GM23248 (cell line): Measurements from ENCODE around the gene WHRN. TPM values are rescaled to one million over a fixed set of nuclear protein-coding genes. Genes with fewer than 3 reads are reported as not detected.
A peak's percentile ranks its signal among the peaks of the same experiment; 100 is the strongest.

ENCODE experiments used
- DNase-seq: peaks from one replicate; pipeline ENCODE4 v3.0.0-alpha.2; 2015
- H2AFZ ChIP-seq: fragments of 200-600 bp; sonication (generic); 2 replicates; pipeline ENCODE4 v1.6.1; 2016; ENCODE audit warnings: antibody characterized with exemption
- H3F3A ChIP-seq: fragments of 200-600 bp; sonication (generic); 2 replicates; pipeline ENCODE4 v1.6.1; 2016; ENCODE audit warnings: mild to moderate bottlenecking, antibody characterized with exemption, mixed run types; ENCODE audit not compliant: insufficient read depth
- H3K27ac ChIP-seq: fragments of 200-600 bp; sonication (generic); 2 replicates; pipeline ENCODE4 v1.5.1; 2016; ENCODE audit warnings: mild to moderate bottlenecking
- H3K27me3 ChIP-seq: fragments of 200-600 bp; sonication (generic); replicated peaks from 2 replicates; pipeline ENCODE4 v1.6.1; 2016; ENCODE audit warnings: mild to moderate bottlenecking; ENCODE audit not compliant: insufficient read depth
- H3K36me3 ChIP-seq: fragments of 200-600 bp; sonication (generic); 2 replicates; pipeline ENCODE4 v1.6.1; 2016; ENCODE audit warnings: low read depth, mild to moderate bottlenecking
- H3K4me1 ChIP-seq: fragments of 200-600 bp; sonication (generic); 2 replicates; pipeline ENCODE4 v1.6.1; 2016; ENCODE audit warnings: mild to moderate bottlenecking; ENCODE audit not compliant: insufficient read depth
- H3K4me2 ChIP-seq: fragments of 200-600 bp; sonication (generic); one replicate; pipeline ENCODE4 v1.6.1; 2016; ENCODE audit warnings: mild to moderate bottlenecking; ENCODE audit not compliant: unreplicated experiment
- H3K4me3 ChIP-seq: fragments of 200-600 bp; sonication (generic); 2 replicates; pipeline ENCODE4 v1.5.1; 2016; ENCODE audit warnings: mild to moderate bottlenecking
- H3K79me2 ChIP-seq: fragments of 200-600 bp; sonication (generic); 2 replicates; pipeline ENCODE4 v1.6.1; 2016; ENCODE audit warnings: mild to moderate bottlenecking; ENCODE audit not compliant: insufficient read depth
- H3K9ac ChIP-seq: fragments of 200-600 bp; sonication (generic); 2 replicates; pipeline ENCODE4 v1.6.1; 2016; ENCODE audit warnings: mild to moderate bottlenecking
- H3K9me2 ChIP-seq: fragments of 200-600 bp; sonication (generic); 2 replicates; pipeline ENCODE4 v1.6.1; 2016; ENCODE audit warnings: mixed run types, mild to moderate bottlenecking, moderate library complexity; ENCODE audit not compliant: insufficient read depth
- H3K9me3 ChIP-seq: fragments of 200-600 bp; sonication (generic); one replicate; pipeline ENCODE4 v1.6.1; 2017; ENCODE audit warnings: low read depth
- H4K20me1 ChIP-seq: fragments of 200-600 bp; sonication (generic); 2 replicates; pipeline ENCODE4 v1.6.0; 2016; ENCODE audit not compliant: insufficient read depth
- EZH2 ChIP-seq: fragments of 200-600 bp; sonication (generic); IDR thresholded peaks from 2 replicates; pipeline ENCODE4 v1.6.1; 2018; ENCODE audit warnings: antibody characterized with exemption, mild to moderate bottlenecking; ENCODE audit not compliant: insufficient read depth, poor library complexity, severe bottlenecking
- EZH2phosphoT487 ChIP-seq: fragments of 200-600 bp; sonication (generic); IDR thresholded peaks from 2 replicates; pipeline ENCODE4 v1.6.1; 2018; ENCODE audit warnings: antibody characterized with exemption, moderate library complexity, mild to moderate bottlenecking, low read depth; ENCODE audit not compliant: insufficient read depth
- WGBS, 2 experiments: methylation state at CpG; one replicate each; pipeline ENCODE4 v1.1.6; 2015 to 2017; ENCODE audit warnings: low lambda C conversion rate in 2 of 2, low coverage in 1 of 2; ENCODE audit errors: missing lambda C conversion rate in 2 of 2; 5-methylcytosine and 5-hydroxymethylcytosine counted together
- in situ Hi-C: fragments of 300-500 bp; cut with MboI; formaldehyde crosslinking; loops from 2 replicates; pipeline ENCODE4 v1.15.0; 2020
- polyA plus RNA-seq: library from polyadenylated mRNA; unstranded; fragments of >200 nt; fragmentation: Nextera tagmentation; extraction: Ambion mirVana; gene quantifications from 2 replicates; pipeline ENCODE4 v1.2.1, GENCODE V29; 2016
- total RNA-seq: library from RNA; depleted of rRNA; stranded (reverse); fragments of >200 nt; shearing (Covaris generic); gene quantifications from 2 replicates; pipeline ENCODE4 v1.2.3, GENCODE V29; 2014

WHRN gene
- total and polyA plus RNA-seq, 2 experiments from 2014 or later: 0.76 to 1.5 TPM

- Histone ChIP-seq H3K27ac (peak overlapping the region; percentile 58), H3K4me1 (peaks cover 18% of the 10 kb centered on the region), H3K9ac (peak overlapping the region; percentile 41), H3K79me2 (no peaks in the 10 kb centered on the region), H3K4me2 (peak overlapping the region; percentile 63), H3K9me2 (no peaks in the 10 kb centered on the region), H3K36me3 (no peaks in the 10 kb centered on the region), H3K4me3 (no peak overlapping the region), H2AFZ (no peak overlapping the region), H4K20me1 (no peaks in the 10 kb centered on the region), H3F3A (peaks cover 15% of the 10 kb centered on the region), H3K9me3 (no peaks in the 10 kb centered on the region), H3K27me3 (no peaks in the 10 kb centered on the region)
- in situ Hi-C loops: no loop called here
- no peak for TF ChIP-seq EZH2phosphoT487
- TF ChIP-seq EZH2: no peak
- 33 to 34% methylated on average over 5 of the region's 5 CpGs for WGBS, 2 experiments
- peak; percentile 39 for DNase-seq
Measured at GRCh38 chr9:114445616-114446015, 59.7 kb downstream of the WHRN start.

GRCh38 chr9:114442022-114442421 is 63.3 kb downstream of the WHRN start:
- no peaks in the 10 kb centered on the region for H3K36me3 ChIP-seq
- in situ Hi-C loops: no loop called here
- H3K27me3 ChIP-seq: no peaks in the 10 kb centered on the region
- DNase-seq: no peak
- no peaks in the 10 kb centered on the region for H3K79me2 ChIP-seq
- H3F3A ChIP-seq: peaks cover 15% of the 10 kb centered on the region
- no peaks in the 10 kb centered on the region for H3K9me3 ChIP-seq
- H3K9me2 ChIP-seq: no peaks in the 10 kb centered on the region
- TF ChIP-seq EZH2 (no peak), EZH2phosphoT487 (no peak)
- WGBS, 2 experiments: 16 to 19% methylated on average over 1 of the region's 1 CpG
- H3K4me1 ChIP-seq: peaks cover 18% of the 10 kb centered on the region
- no peak overlapping the region for H2AFZ ChIP-seq
- H3K27ac ChIP-seq: no peak overlapping the region
- H3K4me2 ChIP-seq: no peak overlapping the region
- H4K20me1 ChIP-seq: no peaks in the 10 kb centered on the region
- H3K9ac ChIP-seq: no peak overlapping the region
- H3K4me3 ChIP-seq: no peak overlapping the region

GRCh38 chr9:114437401-114437893 is 67.8 kb downstream of the WHRN start:
- in situ Hi-C loops: loop anchor here (10.0 kb wide), 1 partner anchor 217 kb away; the partner anchor contains the start of gene TEX53
- no peak overlapping the region for H3K9ac ChIP-seq
- 72 to 78% methylated on average over 2 of the region's 2 CpGs for WGBS, 2 experiments
- no peak overlapping the region for H3K4me3 ChIP-seq
- no peaks in the 10 kb centered on the region for H3F3A ChIP-seq
- H3K9me3 ChIP-seq: no peaks in the 10 kb centered on the region
- no peak overlapping the region for H2AFZ ChIP-seq
- H4K20me1 ChIP-seq: no peaks in the 10 kb centered on the region
- TF ChIP-seq EZH2 (no peak), EZH2phosphoT487 (no peak)
- H3K9me2 ChIP-seq: no peaks in the 10 kb centered on the region
- no peak for DNase-seq
- no peaks in the 10 kb centered on the region for H3K36me3 ChIP-seq
- H3K79me2 ChIP-seq: no peaks in the 10 kb centered on the region
- no peak overlapping the region for H3K27ac ChIP-seq
- H3K4me2 ChIP-seq: no peak overlapping the region
- no peaks in the 10 kb centered on the region for H3K4me1 ChIP-seq
- H3K27me3 ChIP-seq: no peaks in the 10 kb centered on the region

GRCh38 chr9:114434878-114435311 is 70.4 kb downstream of the WHRN start:
- Histone ChIP-seq H3K27ac (no peak overlapping the region), H3F3A (no peaks in the 10 kb centered on the region), H2AFZ (no peak overlapping the region), H3K4me1 (no peaks in the 10 kb centered on the region), H3K9ac (no peak overlapping the region), H3K9me2 (no peaks in the 10 kb centered on the region), H3K36me3 (no peaks in the 10 kb centered on the region), H4K20me1 (no peaks in the 10 kb centered on the region), H3K4me3 (no peak overlapping the region), H3K27me3 (no peaks in the 10 kb centered on the region), H3K4me2 (no peak overlapping the region), H3K79me2 (no peaks in the 10 kb centered on the region), H3K9me3 (no peaks in the 10 kb centered on the region)
- in situ Hi-C loops: loop anchor here (10.0 kb wide), 1 partner anchor 220 kb away; the partner anchor contains the start of gene TEX53
- TF ChIP-seq EZH2: no peak
- TF ChIP-seq EZH2phosphoT487: no peak
- 47 to 52% methylated on average over 9 of the region's 9 CpGs for WGBS, 2 experiments
- peak; percentile 53 for DNase-seq
